Common myeloid progenitor, CD34-positive (primary cell): Measurements from ENCODE around the gene TAF5L.

Source experiments
- CTCF ChIA-PET: fragments of 350-600 bp; sonication (Branson Sonifier 250); formaldehyde crosslinking; loops from one replicate; lab custom pipeline; 2021; ENCODE audit warnings: antibody characterized with exemption; lab: Charles Lee
- POLR2A ChIA-PET: fragments of 350-600 bp; sonication (Branson Sonifier 250); formaldehyde crosslinking; loops from one replicate; lab custom pipeline; 2021; ENCODE audit warnings: antibody characterized with exemption; lab: Charles Lee
- DNase-seq, 3 donors: peaks; one replicate each; pipeline versions ENCODE4 v3.0.0 to v3.0.0-alpha.2; 2013
- H3K27ac ChIP-seq, 2 experiments: 1 replicate in 1 of 2; 2 replicates in 1 of 2; pipeline ENCODE4 v1.7.0; 2013; ENCODE audit warnings: inconsistent platforms in 2 of 2, low read length in 2 of 2, mild to moderate bottlenecking in 2 of 2, low read depth in 1 of 2, moderate library complexity in 1 of 2; ENCODE audit not compliant: severe bottlenecking in 2 of 2, insufficient read depth in 1 of 2, poor library complexity in 1 of 2
- H3K27me3 ChIP-seq, 5 experiments: replicated peaks in 2 of 5; 1 replicate in 3 of 5; 2 replicates in 2 of 5; pipeline versions ENCODE4 v1.6.1 to v1.7.0; 2013; ENCODE audit warnings: low read length in 4 of 5, mild to moderate bottlenecking in 2 of 5, moderate library complexity in 2 of 5, inconsistent platforms in 1 of 5; ENCODE audit not compliant: insufficient read depth in 5 of 5, control insufficient read depth in 4 of 5
- H3K36me3 ChIP-seq, 4 experiments: 1 replicate in 2 of 4; 2 replicates in 2 of 4; pipeline versions ENCODE4 v1.6.1 to v1.7.0; 2013; ENCODE audit warnings: low read length in 3 of 4, control low read depth in 1 of 4, mild to moderate bottlenecking in 1 of 4; ENCODE audit not compliant: control insufficient read depth in 4 of 4, insufficient read depth in 4 of 4
- H3K4me1 ChIP-seq, 4 experiments: 1 replicate in 3 of 4; 2 replicates in 1 of 4; pipeline versions ENCODE4 v1.6.1 to v1.7.1; 2013; ENCODE audit warnings: low read length in 3 of 4, mild to moderate bottlenecking in 3 of 4, control low read depth in 1 of 4, inconsistent platforms in 1 of 4, moderate library complexity in 1 of 4; ENCODE audit not compliant: control insufficient read depth in 4 of 4, insufficient read depth in 4 of 4; ENCODE audit errors: control extremely low read depth in 1 of 4
- H3K4me3 ChIP-seq, 7 experiments: 1 replicate in 4 of 7; 2 replicates in 3 of 7; pipeline versions ENCODE4 v1.5.1 to v1.7.0; 2013; ENCODE audit warnings: mild to moderate bottlenecking in 7 of 7, low read length in 6 of 7, moderate library complexity in 6 of 7, inconsistent platforms in 2 of 7, low read depth in 2 of 7, control low read depth in 1 of 7; ENCODE audit not compliant: insufficient read depth in 4 of 7, control insufficient read depth in 1 of 7; ENCODE audit errors: extremely low read depth in 1 of 7
- H3K9me3 ChIP-seq, 5 experiments: 1 replicate in 4 of 5; 2 replicates in 1 of 5; pipeline versions ENCODE4 v1.6.1 to v1.7.1; 2013; ENCODE audit warnings: low read length in 4 of 5, mild to moderate bottlenecking in 2 of 5, inconsistent platforms in 1 of 5, low read depth in 1 of 5, moderate library complexity in 1 of 5; ENCODE audit not compliant: control insufficient read depth in 4 of 5, insufficient read depth in 2 of 5; ENCODE audit errors: control extremely low read depth in 1 of 5
- WGBS: methylation state at CpG from one replicate; pipeline ENCODE4 v1.1.5; 2013; ENCODE audit not compliant: insufficient coverage; 5-methylcytosine and 5-hydroxymethylcytosine counted together

Gene TAF5L

GRCh38 chr1:229614701-229615100 lies 11.2 kb downstream of the TAF5L start:
- ChIA-PET POLR2A (interaction anchor here (0.7 kb wide), 1 partner anchor 341 kb away, joined by 3 read pairs; no protein-coding TSS in a partner anchor), CTCF (no interaction called here)
- peaks cover 22 to 53% (median 34%) of the 10 kb centered on the region in 4 experiments for H3K36me3 ChIP-seq
- H3K4me1 ChIP-seq, result no peaks in the 10 kb centered on the region
- H3K27ac ChIP-seq, result no peak overlapping the region
- 100% methylated on average over 2 of the region's 2 CpGs for WGBS
- DNase-seq, result no peak
- H3K27me3 ChIP-seq, result no peaks in the 10 kb centered on the region
- H3K9me3 ChIP-seq, result no peaks in the 10 kb centered on the region
- H3K4me3 ChIP-seq, result no peak overlapping the region

- DNase-seq, result no peak
- H3K27me3 ChIP-seq, result no peaks in the 10 kb centered on the region
- ChIA-PET CTCF (no interaction called here), POLR2A (no interaction called here)
- no peaks in the 10 kb centered on the region for H3K9me3 ChIP-seq
- no peak overlapping the region for H3K27ac ChIP-seq
- no peak overlapping the region for H3K4me3 ChIP-seq
- no peaks in the 10 kb centered on the region for H3K4me1 ChIP-seq
- 89% methylated on average over 5 of the region's 5 CpGs for WGBS
- H3K36me3 ChIP-seq, result peaks cover 22 to 56% (median 39%) of the 10 kb centered on the region in 4 experiments
These were observed 12.0 kb downstream of the TAF5L start for GRCh38 chr1:229613938-229614337.

- Histone ChIP-seq H3K36me3 (peaks cover 35 to 78% (median 55%) of the 10 kb centered on the region in 4 experiments), H3K4me1 (no peaks in the 10 kb centered on the region), H3K4me3 (no peak overlapping the region), H3K27me3 (no peaks in the 10 kb centered on the region), H3K9me3 (no peaks in the 10 kb centered on the region), H3K27ac (no peak overlapping the region)
- CTCF ChIA-PET, result no interaction called here
- 100% methylated on average over 2 of the region's 2 CpGs for WGBS
- DNase-seq, result no peak
- POLR2A ChIA-PET, result no interaction called here
These were observed 17.3 kb downstream of the TAF5L start for GRCh38 chr1:229608590-229608989.

GRCh38 chr1:229607370-229607769 lies 18.6 kb downstream of the TAF5L start:
- ChIA-PET CTCF (no interaction called here), POLR2A (no interaction called here)
- 100% methylated on average over 1 of the region's 2 CpGs for WGBS
- H3K27ac ChIP-seq, result no peak overlapping the region
- H3K36me3 ChIP-seq, result peaks cover 31 to 71% (median 53%) of the 10 kb centered on the region in 4 experiments
- H3K9me3 ChIP-seq, result no peaks in the 10 kb centered on the region
- no peaks in the 10 kb centered on the region for H3K27me3 ChIP-seq
- DNase-seq, result no peak
- H3K4me1 ChIP-seq, result no peaks in the 10 kb centered on the region
- no peak overlapping the region for H3K4me3 ChIP-seq

- ChIA-PET CTCF (no interaction called here), POLR2A (no interaction called here)
- H3K4me3 ChIP-seq, result no peak overlapping the region
- 100% methylated on average over 2 of the region's 7 CpGs for WGBS
- H3K4me1 ChIP-seq, result peaks cover 0 to 5% (median 0%) of the 10 kb centered on the region in 4 experiments
- H3K9me3 ChIP-seq, result no peaks in the 10 kb centered on the region
- H3K36me3 ChIP-seq, result peaks cover 23 to 69% (median 47%) of the 10 kb centered on the region in 4 experiments
- no peaks in the 10 kb centered on the region for H3K27me3 ChIP-seq
- no peak for DNase-seq
- no peak overlapping the region for H3K27ac ChIP-seq
These were observed 22.4 kb downstream of the TAF5L start for GRCh38 chr1:229603371-229604005.

GRCh38 chr1:229600229-229600628 lies 25.7 kb downstream of the TAF5L start:
- Histone ChIP-seq H3K27me3 (no peaks in the 10 kb centered on the region), H3K9me3 (no peaks in the 10 kb centered on the region), H3K4me3 (no peak overlapping the region), H3K36me3 (peaks cover 10 to 62% (median 40%) of the 10 kb centered on the region in 4 experiments), H3K4me1 (peaks cover 0 to 5% (median 0%) of the 10 kb centered on the region in 4 experiments), H3K27ac (no peak overlapping the region)
- WGBS, result 98% methylated on average over 4 of the region's 5 CpGs
- DNase-seq, result no peak
- CTCF ChIA-PET, result no interaction called here
- POLR2A ChIA-PET, result no interaction called here

GRCh38 chr1:229599218-229599954 lies 26.5 kb downstream of the TAF5L start:
- 94% methylated on average over 2 of the region's 3 CpGs for WGBS
- peaks cover 18 to 68% (median 41%) of the 10 kb centered on the region in 4 experiments for H3K36me3 ChIP-seq
- CTCF ChIA-PET, result interaction anchor here (0.6 kb wide), 1 partner anchor 38 kb away, joined by 3 read pairs; no protein-coding TSS in a partner anchor

More at GRCh38 chr1:229599218-229599954, 26.5 kb downstream of the TAF5L start:
- no peak overlapping the region for H3K4me3 ChIP-seq
- peaks cover 0 to 5% (median 0%) of the 10 kb centered on the region in 4 experiments for H3K4me1 ChIP-seq
- DNase-seq, result no peak
- POLR2A ChIA-PET, result no interaction called here
- no peaks in the 10 kb centered on the region for H3K27me3 ChIP-seq
- H3K27ac ChIP-seq, result no peak overlapping the region
- no peaks in the 10 kb centered on the region for H3K9me3 ChIP-seq
